ENCODE measurements around the gene APOC4. TPM values are rescaled to one million over a fixed set of nuclear protein-coding genes. Genes with fewer than 3 reads are reported as not detected.
"Not testable (repeated sequence)": the region's sequence is repeated elsewhere in the genome, so short reads cannot be mapped to it uniquely, and the experiment has no call there.

Gene APOC4
- total RNA-seq, 1 experiment from 2014 or later, result not detected

DNA sequence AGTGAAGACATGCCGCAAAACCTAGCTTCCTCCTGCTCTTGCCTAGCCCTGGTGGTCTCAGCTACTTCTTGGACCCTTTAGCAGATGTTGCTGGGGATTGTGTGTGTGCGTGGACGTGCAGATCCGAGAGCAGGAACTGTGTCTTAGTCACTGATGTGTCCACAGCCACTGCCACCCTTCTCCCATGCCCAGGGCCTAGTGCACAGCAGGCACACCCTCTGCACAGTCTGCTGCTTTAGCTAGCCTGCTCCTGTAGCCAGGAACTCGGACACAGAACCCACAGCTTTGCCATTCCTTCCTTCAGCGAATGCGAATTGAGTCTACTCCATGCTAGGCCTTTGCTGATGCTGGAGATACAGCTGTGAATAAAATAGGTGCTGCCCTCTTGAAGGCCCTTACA, 15.5 kb downstream of the APOC4 start:
- no peak for DNase-seq (ENCODE audit: low read depth)

DNA sequence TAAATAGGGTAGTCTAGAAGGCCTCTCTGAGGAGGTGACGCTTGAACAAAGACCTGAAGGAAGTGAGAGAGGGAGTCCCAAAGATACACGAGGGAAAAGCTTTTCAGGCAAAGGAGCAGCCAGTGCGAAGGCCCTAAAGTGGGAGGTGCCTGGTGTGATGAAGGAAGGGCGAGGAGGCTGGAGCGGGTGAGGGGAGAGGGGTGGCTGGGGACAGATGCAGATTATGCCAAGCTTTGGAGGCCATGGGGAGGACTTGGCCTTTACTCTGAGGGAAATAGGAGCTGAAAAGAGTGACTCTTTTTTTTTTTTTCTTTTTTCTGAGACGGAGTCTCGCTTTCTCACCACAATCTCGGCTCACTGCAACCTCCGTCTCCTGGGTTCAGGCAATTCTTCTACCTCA, 16.1 kb downstream of the APOC4 start:
- no peak for DNase-seq (ENCODE audit: low read depth)

DNA sequence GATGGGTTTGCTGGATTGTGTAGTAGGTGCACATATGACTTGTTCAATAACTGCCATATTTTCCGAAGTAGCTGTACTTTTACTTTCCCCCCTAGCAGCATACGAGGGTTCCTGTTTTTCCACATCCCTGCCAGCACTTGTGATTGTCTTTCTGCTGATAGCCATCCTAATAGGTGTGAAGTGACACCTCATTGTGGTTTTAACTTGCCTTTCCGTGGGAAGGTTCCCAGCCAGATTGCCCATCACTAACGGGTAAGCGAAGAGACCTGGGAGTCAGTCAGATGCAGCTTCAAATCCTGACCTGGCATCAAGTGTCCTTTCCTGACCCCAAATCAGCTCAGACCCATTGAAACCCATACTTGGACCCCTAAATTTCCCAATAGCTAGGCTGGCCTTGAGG, 17.7 kb downstream of the APOC4 start:
- DNase-seq (ENCODE audit: low read depth), result no peak

DNA sequence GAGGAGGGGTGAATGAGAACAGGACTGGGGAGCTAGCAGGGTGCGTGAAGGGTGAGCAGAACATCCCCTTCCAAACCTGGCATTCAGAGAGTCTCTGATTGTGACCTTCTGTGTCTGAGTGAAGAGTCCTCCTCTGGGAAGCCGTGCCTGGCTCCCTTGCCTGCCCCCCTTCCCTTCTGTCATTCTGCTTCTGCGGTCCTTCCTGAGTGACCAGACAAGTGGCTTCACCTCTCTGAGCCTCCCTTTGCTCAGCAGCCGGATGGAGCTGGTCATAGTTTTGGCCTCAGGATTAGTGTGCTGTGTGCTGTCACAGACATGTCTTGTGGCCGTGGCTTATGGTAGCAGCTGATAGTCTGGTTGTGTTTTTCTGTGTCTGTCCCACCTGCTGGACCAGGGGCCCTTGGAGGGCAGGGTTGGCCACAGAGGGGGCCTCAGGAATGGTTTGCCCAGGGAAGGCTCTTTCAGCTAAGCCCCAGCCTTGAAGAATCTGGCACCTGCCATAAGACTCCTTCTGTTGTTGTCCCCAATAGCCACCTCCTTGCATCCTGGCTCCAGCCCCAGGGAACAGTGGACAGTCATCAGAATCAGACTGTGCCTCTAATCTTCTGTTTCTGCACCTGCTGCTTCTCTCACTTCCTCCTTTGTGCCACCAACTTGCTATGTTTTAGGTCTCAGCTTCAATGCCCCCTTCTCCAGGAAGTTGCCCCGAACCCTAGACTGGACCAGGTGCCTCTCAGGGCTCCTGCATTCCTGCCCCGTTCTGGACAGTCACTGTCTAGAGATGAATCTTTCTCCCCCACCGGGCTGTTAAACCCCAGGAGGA, 19.1 kb downstream of the APOC4 start:
- DNase-seq (ENCODE audit: low read depth), result no peak

DNA sequence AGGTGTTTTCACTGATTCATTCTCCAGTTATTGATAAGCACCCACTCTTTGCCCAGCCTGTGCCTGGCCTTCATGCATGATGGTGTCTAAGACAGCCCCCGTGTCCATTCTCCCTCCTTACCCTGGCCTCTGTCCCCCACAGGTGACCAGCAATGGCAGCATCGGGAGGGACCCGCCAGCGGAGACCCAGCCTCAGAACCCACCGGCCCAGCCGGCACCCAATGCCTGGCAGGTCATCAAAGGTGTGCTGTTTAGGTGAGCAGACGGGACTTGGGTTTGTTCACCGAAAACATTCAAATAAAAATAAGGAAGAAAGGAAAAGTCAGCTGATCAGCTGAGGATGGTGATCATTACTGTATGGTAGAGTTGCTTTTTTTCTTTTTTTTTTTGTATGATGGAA, 19.8 kb downstream of the APOC4 start:
- DNase-seq (ENCODE audit: low read depth), result no peak

DNA sequence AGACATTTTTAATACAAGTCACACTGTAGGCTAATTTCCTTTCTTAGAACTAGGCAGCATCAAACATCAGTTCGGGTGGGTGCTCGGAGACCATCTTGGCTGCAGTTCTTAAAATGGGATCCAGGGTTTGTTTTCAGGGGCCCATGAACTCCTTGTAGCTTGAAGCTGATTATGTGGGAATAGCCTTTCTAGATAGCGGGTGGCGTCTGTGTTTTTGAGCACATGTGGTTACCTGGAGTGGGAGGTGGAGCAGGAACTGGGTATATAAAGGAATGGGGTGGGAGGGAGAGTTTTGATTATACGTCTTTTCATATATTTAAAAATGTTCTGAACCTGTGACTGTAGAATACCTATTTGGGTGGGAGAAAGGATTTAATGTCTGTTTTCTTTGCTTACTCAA, 26.1 kb downstream of the APOC4 start:
- no peak for DNase-seq (ENCODE audit: low read depth)

DNA sequence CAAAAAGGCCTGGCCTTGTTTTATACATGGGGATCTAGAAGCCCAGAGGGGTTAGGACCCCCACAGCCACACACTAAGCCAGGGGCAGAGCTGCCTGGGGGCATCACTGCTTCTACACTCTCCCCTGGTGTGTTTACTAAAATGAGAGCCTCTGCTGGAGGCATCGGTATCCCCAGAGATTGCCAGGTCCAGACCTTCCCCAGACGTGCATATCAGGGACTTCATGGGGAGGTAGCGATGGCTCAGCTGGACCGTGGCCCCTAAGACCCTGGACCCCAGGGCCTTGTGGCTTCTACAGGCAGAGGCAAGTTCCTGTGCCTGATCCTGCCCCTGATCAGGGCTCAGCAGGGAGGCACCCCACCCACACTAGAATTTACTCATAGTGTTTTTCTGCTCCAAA, 26.6 kb downstream of the APOC4 start:
- no peak for DNase-seq (ENCODE audit: low read depth)

DNA sequence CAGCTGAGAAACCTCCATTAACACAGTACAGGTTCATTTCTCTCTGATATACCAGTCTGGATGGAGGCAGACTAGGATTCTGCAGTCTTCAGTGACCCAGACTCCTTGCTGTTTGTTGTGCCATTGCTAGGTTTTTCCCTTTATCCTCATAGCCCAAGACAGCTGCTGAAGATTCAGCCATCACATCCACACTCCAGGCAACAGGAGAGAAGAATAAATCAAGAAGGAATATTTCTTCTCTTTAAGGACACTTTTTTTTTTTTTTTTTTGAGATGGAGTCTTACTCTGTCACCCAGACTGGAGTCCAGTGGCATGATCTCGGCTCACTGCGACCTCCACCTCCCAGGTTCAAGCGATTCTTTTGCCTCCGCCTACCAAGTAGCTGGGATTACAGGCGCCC, 27.4 kb downstream of the APOC4 start:
- DNase-seq (ENCODE audit: low read depth), result no peak

DNA sequence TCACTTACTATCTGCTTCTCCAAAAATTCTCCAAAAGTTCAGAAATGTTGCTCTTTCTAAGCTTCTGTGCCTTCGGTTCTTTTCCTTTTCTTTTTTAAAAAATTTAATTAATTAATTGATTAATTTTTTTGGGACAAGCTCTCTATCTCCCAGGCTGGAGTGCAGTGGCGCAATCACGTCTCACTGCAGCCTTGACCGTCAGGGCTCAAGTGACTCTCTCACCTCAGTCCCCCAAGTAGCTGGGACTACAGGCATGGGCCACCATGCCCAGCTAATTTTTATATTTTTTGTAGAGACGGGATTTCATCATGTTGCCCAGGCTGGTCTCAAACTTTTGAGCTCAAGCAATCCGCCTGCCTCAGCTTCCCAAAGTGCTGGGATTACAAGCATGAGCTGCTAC, 29.4 kb downstream of the APOC4 start:
- DNase-seq (ENCODE audit: low read depth), result not testable (repeated sequence)

DNA sequence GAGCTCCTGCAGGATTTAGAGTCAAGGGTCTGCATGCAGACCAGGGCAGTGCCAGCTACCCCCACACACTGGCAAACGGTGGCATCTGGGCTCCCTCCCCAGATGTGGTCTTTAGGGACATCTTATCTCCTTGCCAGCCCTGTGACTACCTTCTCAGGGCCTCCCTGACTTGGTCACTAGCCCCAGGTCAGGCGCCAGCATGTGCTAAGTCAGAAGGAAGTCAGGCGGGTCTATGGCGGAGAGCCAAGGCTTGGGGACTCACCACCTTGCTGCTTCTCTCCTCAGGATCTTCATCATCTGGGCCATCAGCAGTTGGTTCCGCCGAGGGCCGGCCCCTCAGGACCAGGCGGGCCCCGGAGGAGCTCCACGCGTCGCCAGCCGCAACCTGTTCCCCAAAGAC, 30.8 kb downstream of the APOC4 start:
- no peak for DNase-seq (ENCODE audit: low read depth)

DNA sequence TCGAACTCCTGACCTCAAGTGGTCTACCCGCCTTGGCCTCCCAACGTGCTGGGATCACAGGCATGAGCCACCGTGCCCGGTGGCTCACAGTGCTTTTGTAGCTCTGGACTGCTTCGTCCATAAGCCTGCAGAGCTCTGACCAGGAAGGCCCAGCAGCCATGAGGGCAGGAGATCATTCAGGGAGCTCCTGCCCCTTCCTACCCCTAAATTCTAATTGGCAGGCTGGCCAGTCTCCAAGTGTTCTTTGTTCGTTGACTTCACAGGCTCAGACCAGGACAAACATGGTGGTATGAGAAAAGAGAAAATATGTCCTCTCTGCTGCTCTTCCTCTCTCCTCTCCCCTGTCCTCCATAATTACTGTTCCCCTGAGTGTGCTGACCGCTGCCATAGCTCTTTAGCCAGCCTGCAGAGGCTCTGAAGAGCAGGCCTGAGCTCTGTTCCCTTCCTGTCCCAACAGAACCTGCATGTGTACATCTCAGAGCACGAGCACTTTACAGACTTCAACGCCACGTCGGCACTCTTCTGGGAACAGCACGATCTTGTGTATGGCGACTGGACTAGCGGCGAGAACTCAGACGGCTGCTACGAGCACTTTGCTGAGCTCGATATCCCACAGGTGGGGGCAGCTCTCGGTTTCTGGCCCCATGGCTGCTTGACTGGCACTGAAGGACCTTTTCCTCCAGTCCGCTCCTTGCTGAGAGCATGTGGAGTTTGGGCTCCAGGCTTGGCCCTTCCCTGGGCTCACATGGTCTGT, 32.1 kb downstream of the APOC4 start:
- DNase-seq (ENCODE audit: low read depth), result no peak

DNA sequence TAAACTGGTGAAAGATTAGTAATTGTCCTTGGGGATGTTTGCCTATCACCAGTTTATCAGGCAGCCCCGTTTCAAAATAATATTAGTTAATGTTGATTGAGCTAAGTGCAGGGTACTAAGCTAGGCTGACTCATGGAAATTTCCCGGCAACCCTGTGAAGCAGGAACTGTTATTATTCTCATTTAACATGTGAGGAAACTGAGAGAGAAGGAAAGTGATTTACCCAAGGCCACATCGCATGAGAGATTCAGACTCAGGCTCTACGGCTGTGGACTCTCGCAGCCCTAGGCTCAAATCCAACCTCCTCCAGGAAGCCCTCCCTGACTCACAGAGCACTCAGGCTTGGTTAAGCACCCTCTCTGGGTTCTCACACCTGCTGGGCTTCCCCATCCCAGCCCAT, 32.8 kb downstream of the APOC4 start:
- DNase-seq (ENCODE audit: low read depth), result no peak

DNA sequence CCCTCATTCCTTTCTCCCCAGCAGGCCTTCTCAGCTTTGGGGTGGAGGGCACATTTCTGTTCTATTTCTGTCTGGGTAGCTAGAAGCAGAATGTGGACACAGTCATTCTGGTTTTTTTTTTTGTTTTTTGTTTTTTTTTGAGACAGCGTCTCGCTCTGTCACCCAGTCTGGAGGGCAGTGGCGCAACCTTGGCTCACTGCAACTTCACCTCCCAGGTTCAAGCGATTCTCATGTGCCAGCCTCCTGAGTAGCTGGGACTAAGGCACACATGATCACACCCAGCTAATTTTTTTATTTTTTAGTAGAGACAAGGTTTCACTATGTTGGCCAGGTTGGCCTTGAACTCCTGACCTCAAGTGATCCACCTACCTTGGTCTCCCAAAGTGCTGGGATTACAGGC, 33.4 kb downstream of the APOC4 start:
- DNase-seq (ENCODE audit: low read depth), result no peak

DNA sequence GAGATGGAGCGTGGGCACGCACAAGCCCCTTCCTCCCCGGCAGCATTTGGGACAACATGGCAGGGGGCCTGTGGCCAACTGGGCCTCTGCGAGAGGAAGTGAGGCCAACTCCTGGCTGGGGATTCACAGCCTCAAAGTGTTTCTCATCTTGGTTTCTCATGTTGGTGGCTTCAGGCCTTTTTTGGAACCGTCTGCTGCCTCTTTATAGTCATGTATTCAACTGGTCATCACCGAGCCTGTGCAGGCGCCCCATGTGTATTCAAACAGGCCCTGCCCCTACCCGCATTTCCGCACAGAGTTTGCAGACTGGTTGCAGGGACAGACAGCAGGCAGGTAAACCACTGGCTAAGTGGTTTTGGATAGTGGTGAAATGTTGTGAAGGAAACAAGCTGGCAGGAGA, 42.0 kb downstream of the APOC4 start:
- no peak for DNase-seq (ENCODE audit: low read depth)

DNA sequence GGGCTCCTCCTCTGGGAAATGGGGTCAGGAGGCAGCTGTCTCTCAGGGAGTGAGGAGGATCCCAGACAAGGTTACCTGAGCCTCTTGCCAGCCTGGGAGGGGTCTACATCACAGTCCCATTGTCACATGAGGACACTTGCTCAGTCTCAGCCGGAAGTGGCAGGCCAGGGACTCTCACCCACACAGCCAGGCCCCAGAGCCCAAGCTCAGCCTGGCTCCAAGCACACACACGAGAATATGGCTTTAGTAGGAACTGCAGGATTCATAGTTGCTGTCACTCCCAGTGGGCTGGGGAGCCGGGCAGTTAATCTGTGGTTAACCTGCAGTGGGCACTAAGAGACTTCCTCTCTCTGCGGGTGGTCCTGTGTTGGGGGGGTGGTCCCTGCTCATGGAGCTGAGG, 43.4 kb downstream of the APOC4 start:
- DNase-seq (ENCODE audit: low read depth), result no peak

DNA sequence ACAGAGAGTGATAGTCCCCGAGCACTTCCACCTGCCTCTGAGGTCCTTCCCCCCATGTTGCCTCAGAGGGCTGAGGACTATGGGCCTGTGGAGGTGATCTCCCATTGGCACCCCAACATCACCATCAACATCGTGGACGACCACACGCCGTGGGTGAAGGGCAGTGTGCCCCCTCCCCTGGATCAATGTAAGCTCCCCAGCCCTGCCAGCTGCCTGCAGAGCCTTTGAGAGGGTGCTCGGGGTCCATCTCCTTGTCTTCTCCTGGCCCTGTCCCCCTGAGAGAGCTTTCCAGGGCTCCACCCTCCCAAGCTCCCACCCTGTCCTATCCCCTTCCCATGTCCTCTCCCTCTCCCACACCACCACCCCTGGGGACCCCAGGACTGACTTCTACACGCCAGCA, 44.4 kb downstream of the APOC4 start:
- no peak for DNase-seq (ENCODE audit: low read depth)

DNA sequence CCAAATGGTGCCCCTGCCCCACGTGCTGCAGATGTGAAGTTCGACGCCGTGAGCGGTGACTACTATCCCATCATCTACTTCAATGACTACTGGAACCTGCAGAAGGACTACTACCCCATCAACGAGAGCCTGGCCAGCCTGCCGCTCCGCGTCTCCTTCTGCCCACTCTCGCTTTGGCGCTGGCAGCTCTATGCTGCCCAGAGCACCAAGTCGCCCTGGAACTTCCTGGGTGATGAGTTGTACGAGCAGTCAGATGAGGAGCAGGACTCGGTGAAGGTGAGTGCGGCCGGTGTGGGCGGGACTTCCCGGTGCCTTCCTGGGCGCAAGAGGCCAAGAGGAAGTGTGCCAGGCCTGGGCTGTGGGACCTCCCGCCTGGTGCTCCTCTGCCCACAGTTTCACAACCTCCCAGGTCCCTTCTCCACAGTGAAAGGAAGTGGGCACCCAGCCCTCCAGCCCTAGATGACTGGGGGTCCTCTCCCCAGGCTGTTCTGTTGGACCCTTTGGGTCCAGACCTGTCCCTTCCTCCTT, 45.2 kb downstream of the APOC4 start:
- no peak for DNase-seq (ENCODE audit: low read depth)

DNA sequence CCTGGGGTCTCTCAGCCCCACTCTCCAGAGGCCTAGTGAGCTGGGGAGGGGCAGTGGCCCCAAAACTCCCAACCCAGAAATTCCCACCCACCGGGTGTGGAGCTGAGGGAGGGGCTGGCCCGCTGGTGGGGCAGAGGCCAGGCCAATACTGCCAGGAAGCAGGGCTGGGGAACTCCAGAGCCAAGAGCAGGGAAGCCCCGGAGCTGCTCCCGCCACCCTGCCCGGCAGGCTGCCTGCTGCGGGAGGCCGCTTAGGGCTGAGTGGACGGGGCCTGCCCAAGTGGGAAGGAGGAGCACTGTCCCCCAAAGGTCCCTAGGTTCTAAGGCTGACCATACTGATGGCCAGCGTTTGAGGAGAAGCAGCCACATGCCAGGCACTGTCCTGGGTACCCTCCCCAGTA, 46.2 kb downstream of the APOC4 start:
- DNase-seq (ENCODE audit: low read depth), result no peak

DNA sequence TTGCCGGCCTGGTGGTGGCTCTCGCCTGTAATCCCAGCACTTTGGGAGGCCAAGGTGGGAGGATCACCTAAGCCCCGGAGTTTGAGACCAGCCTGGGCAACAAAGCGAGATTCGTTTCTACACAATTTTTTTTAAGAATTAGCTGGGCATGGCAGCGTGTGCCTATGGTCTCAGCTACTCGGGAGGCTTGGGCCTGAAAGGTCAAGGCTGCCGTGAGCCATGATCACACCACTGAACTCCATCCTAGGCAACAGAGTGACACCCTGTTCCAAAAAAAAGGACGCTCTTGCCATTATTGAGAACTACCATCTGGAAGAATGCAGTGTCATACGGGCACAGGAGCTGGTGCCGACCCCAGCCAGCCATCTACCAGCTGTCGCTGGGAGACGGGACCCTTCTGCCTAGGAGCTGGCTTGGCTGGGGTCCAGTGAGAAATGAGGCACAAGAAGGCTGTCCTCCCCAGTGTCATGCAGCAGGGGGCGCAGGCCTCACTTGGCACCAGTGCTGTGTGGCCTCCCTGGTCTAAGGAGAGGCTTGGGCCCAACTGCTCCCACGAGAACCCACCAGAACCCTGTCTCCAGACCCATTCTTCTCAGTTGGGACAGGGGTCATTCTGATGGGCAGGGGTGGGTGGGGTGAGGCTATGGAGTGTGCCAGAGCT, 47.0 kb downstream of the APOC4 start:
- DNase-seq (ENCODE audit: low read depth), result peak; percentile 51

DNA sequence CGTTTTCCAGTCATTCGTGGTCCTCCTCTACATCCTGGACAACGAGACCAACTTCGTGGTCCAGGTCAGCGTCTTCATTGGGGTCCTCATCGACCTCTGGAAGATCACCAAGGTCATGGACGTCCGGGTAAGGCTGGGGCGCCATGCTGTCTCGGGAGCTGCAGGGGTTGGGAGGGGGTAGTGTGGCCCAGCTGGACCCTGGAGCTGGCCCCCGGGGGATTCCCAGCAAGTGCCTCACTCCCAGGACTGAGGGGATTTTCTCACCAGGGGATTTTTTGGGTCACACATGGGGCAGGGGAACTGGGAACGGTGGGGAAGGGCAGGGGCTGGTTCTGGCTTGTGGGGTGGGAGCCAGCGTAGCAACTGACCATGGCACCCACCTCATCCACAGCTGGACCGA, 48.4 kb downstream of the APOC4 start:
- no peak for DNase-seq (ENCODE audit: low read depth)

DNA sequence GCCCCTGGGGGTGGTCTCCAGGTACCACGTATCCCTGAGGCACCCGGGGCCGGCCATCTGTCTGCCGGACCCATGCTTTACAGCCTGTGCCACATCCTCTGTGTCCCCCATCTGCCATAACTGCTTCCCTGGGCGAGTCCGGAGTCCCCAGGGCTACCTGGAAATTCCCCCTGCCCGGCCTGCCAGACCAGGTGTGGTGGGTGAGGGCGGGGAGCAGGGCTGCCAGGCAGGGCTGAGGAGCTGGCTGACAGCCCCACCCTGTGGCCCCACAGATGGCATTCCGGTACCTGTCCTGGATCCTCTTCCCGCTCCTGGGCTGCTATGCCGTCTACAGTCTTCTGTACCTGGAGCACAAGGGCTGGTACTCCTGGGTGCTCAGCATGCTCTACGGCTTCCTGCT, 48.9 kb downstream of the APOC4 start:
- DNase-seq (ENCODE audit: low read depth), result no peak
